NCI-H2081 treated with DMSO at 0.1 percent for 48 hours (cell line): Measurements from ENCODE around the gene CDKN2B.
"Not testable (repeated sequence)": the region's sequence is repeated elsewhere in the genome, so short reads cannot be mapped to it uniquely, and the experiment has no call there.

Source experiments
- DNase-seq: peaks from one replicate; lab custom pipeline; 2025; lab: John Stamatoyannopoulos, UW

The CDKN2B gene

GRCh38 chr9:22008717-22009505 lies at the start of gene CDKN2B:
CDKN2B (minus strand) TSS chr9:22009305; CDS start chr9:22008953, 352 bp downstream.
- peak; percentile 76 for DNase-seq

DNA sequence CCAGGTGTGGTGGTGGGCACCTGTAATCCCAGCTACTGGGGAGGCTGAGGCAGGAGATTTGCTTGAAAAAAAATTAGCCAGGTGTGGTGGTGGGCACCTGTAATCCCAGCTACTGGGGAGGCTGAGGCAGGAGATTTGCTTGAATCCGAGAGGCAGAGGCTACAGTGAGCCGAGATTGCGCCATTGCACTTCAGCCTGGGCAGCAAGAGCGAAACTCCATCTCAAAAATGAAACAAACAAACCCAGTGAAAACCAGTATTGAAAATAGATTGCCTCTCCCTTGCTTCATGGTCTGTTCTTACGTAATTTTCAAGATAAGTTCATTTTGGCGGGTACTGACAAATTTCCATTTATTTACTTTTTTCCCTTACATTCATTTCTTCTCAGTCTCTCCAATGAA lies 48.9 kb upstream of the CDKN2B start:
- DNase-seq = not testable (repeated sequence)

GRCh38 chr9:22056402-22056801 lies 47.3 kb upstream of the CDKN2B start:
- no peak for DNase-seq

DNA sequence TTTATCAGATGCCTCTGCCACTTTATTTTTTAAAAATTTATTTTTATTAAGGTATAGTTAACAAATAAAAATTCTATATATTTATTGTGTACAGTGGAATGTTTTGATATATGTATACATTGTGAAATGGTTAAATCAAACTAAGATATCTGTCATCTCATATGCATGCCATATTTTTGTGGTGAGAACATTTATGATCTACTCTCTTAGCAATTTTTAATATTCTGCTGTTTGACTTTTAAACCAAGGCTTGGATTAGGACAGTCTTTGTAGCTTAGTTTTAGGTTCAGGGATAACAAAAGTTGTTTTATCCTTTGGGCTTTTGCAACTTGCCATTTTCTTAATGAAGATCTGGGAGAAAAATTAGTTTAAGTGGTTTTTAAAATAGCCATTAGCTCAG lies 46.0 kb upstream of the CDKN2B start:
- DNase-seq = no peak

DNA sequence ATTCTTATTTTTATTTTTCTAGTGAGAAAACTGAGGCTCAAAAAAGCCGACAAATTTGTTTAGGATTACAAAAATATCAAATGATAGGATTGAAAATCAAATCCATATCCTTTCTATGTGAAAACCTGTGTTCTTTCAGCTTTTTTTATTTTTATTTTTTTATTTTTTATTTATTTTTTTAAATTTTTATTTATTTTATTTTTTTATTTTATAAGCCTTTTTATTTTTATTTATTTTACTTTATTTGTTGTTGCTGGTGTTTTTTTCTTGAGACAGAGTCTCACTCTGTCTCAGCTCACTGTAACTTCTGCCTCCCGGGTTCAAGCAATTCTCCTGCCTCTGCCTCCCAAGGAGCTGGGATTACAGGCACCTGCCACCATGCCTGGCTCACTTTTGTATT lies 45.4 kb upstream of the CDKN2B start:
- no peak for DNase-seq

GRCh38 chr9:22054076-22054475 lies 45.0 kb upstream of the CDKN2B start:
- DNase-seq = no peak

GRCh38 chr9:22053178-22053577 lies 44.1 kb upstream of the CDKN2B start:
- no peak for DNase-seq

GRCh38 chr9:22052376-22052945 lies 43.4 kb upstream of the CDKN2B start:
- DNase-seq = no peak

DNA sequence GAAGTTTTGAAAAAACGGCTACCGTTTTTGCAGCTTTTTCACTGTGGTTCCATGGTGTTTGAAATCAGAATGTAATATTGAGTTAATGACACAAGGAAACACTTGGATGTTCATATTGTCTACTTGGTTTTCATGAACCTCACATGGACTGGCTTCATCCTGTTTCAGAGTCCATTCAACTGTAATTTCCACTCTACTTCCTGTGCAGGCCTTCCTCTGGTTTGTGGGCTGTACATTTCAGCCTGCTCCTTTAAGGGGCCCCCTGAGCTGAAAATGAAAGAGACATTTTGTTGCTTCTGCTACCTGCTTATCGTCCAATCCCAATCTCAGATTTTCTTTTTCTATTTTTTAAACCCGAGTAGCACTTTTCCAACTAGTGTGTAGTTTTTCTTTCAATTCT lies 41.8 kb upstream of the CDKN2B start:
- no peak for DNase-seq

DNA sequence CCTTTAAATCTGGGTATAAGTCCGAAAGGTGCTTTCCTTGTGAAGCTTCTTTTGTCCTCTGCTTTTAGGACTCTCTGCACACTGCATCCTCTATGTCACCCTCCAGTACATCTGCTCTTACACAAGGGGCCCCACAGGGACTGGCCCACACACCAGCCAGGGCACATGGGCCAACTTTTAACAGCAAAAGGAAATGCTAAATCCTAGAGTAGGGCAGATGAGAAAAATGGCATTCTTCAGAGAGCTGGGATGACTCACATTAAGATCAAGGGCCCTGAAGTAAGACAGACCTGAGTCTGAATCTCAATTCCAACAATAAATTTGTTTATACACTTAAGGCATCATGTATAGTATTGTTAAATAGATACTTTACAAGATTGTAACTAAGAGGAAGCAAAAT lies 40.3 kb upstream of the CDKN2B start:
- no peak for DNase-seq

DNA sequence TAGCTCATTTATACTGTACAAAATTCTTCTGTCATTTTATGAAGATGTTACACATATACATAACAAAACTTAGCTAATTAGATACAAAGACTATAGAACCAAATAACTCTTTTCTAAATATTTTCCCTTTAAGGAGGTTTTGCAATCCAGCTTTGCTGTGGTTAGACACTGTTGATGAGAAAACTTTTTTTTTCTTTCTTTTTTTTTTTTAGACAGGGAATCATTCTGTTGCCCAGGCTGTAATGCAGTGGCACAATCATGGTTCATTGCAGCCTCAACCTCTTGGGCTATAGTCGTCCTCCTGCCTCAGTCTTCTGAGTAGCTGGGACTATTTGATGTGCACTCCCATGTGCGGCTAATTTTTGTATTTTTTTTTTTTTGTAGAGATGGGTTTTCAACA lies 38.5 kb upstream of the CDKN2B start:
- no peak for DNase-seq

GRCh38 chr9:22046243-22046885 lies 37.3 kb upstream of the CDKN2B start:
- no peak for DNase-seq

- DNase-seq = no peak
These were observed 36.3 kb upstream of the CDKN2B start for GRCh38 chr9:22045423-22045822.

GRCh38 chr9:22044583-22044982 lies 35.5 kb upstream of the CDKN2B start:
- no peak for DNase-seq

DNA sequence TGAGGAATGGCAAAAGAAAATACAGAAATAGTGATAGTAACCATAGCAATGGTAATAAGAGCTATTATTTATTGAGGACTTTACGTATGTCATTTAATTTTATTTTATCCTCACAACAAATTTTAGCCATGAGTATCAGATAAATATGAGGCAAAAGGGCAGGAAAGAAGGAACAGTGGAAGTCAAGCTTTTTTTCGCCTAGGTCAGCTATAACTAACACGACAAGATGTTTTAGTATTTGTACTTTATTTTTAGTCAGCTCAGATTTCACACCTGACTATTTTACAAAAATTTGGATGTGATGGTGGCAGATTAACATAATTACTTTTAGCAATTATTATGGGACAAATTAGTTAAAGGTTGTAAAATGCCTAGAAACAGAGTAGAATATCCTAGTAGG lies 34.8 kb upstream of the CDKN2B start:
- DNase-seq = no peak

GRCh38 chr9:22041775-22042174 lies 32.7 kb upstream of the CDKN2B start:
- no peak for DNase-seq

DNA sequence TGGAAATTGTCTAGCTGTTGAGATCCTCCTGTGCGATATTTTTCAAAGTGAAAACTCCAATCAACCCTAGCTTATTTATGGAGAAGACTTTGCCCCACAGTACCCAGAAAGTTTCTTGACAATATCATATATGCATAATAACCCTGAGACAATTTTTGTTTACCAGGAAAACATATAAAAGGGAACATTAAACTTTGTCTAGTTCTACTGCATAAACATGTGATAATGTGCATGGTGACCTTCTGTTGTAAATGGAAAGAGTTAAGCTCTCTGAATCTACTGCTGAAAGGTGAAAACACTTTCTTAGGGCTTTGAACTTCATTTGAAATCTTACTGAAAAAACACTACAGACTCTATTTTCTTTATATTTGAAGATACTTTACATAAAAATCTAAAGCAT lies 32.2 kb upstream of the CDKN2B start:
- no peak for DNase-seq

DNA sequence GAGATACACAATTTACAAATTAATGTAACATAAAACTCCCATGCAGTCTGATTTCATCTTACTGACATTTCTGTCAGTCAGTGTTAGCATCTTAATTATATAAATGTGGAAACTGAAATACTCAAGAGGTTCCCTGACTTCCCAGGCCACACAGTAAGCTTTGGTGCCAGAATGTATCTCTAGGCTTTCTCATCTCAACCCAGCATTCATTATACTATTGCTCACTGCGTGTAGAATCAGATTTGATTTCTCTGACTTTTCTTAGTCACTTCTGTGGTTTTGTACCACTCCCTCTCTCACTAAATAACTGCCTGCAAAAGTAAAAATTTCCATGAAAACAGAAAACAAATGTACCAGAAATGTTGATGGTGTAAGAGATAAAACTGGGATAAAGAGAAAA lies 31.7 kb upstream of the CDKN2B start:
- no peak for DNase-seq

- DNase-seq = no peak
These were observed 30.2 kb upstream of the CDKN2B start for GRCh38 chr9:22039258-22039657.

GRCh38 chr9:22037954-22038690 lies 29.0 kb upstream of the CDKN2B start:
- DNase-seq = no peak

DNA sequence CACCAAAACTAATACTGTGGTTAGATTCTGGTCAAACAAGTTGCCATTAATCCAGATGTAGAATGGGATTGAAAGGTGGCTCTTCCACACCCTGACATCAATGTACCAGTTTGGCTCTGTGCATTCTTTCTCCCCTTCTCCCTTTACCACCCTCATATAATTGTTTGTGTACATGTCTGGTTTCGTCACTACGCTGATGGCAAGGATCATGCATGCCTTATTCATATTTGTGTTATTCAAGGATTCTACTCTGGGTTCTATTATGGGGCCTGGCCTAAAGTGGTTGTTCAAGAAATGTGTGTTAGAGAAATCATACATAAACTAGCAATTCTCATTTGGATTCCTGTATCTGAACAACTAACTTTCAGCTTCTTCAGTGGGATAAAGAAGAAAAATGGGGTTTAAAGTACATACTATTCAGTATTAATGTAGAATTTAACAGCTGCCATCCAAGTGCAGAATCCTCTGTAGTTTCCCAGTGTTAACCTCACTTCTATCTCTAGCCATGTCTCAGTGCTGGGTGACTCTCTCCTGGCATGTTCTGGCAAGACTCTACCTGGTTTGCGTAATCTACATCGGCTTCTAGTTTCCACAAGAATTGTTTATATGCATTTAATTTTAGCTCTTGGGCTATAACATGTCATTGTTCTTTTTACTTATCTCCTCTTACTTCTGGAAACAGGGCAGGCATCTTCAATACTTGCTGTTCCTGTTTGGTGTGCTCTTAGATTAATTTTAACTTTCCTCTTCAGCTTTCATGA lies 27.9 kb upstream of the CDKN2B start:
- DNase-seq = no peak

- no peak for DNase-seq
These were observed 26.5 kb upstream of the CDKN2B start for GRCh38 chr9:22035591-22036011.
